Aorta (tissue), 5 donors: ENCODE data around the gene RNF123. TPM values are rescaled to one million over a fixed set of nuclear protein-coding genes. Genes with fewer than 3 reads are reported as not detected.

Source experiments
- ATAC-seq: fragments of 200-7000 bp; cut with Tn5 transposase; one replicate; pipeline ENCODE4 v1.9.1; 2022; ENCODE audit warnings: moderate library complexity; ENCODE audit not compliant: low FRiP score
- DNase-seq, 2 donors: peaks; one replicate each; pipeline ENCODE4 v3.0.0-alpha.2; 2020
- H3K27ac ChIP-seq, 2 donors: one replicate each; pipeline ENCODE4 v1.5.1; 2013; ENCODE audit warnings: low read length in 2 of 2, mild to moderate bottlenecking in 2 of 2, moderate library complexity in 2 of 2, control low read depth in 1 of 2, inconsistent platforms in 1 of 2, low read depth in 1 of 2
- H3K27me3 ChIP-seq, 2 donors: one replicate each; pipeline ENCODE4 v1.6.1; 2013; ENCODE audit warnings: control low read depth in 1 of 2, low read length in 1 of 2, mild to moderate bottlenecking in 1 of 2, moderate library complexity in 1 of 2; ENCODE audit not compliant: insufficient read depth in 2 of 2, control insufficient read depth in 1 of 2
- H3K36me3 ChIP-seq, 2 donors: one replicate each; pipeline ENCODE4 v1.6.1; 2013; ENCODE audit warnings: control low read depth in 1 of 2, low read length in 1 of 2, mild to moderate bottlenecking in 1 of 2; ENCODE audit not compliant: insufficient read depth in 2 of 2, control insufficient read depth in 1 of 2
- H3K4me1 ChIP-seq, 2 donors: one replicate each; pipeline ENCODE4 v1.6.1; 2013; ENCODE audit warnings: low read length in 2 of 2, control low read depth in 1 of 2, mild to moderate bottlenecking in 1 of 2, moderate library complexity in 1 of 2; ENCODE audit not compliant: insufficient read depth in 2 of 2, control insufficient read depth in 1 of 2
- H3K4me3 ChIP-seq, 2 donors: one replicate each; pipeline ENCODE4 v1.5.1; 2013; ENCODE audit warnings: low read length in 2 of 2, control low read depth in 1 of 2, mild to moderate bottlenecking in 1 of 2
- H3K9me3 ChIP-seq: one replicate; pipeline ENCODE4 v1.6.1; 2013; ENCODE audit warnings: mild to moderate bottlenecking, low read length; ENCODE audit not compliant: control insufficient read depth
- WGBS, 2 donors: extraction: QIAGEN DNeasy Blood & Tissue Kit; methylation state at CpG; one replicate each; pipeline ENCODE4 v1.1.7; 2013; 5-methylcytosine and 5-hydroxymethylcytosine counted together
- intact Hi-C, 2 donors: fragments of 100-400 bp; cut with DNase I; formaldehyde crosslinking; loops; one replicate each; pipeline versions ENCODE4 v1.14.2 to v1.15.0; 2022
- polyA plus RNA-seq, 2 donors: library from polyadenylated mRNA; stranded (reverse); fragments of 200-250 nt; gene quantifications; one replicate each; pipeline ENCODE4 v1.2.3, GENCODE V29; 2013
- total RNA-seq, 2 donors: library from RNA; stranded (reverse); fragmentation: NEBNext Ultra II Directional; extraction: Animal tissue kit (Norgen Biotek cat#: 25700); gene quantifications; one replicate each; pipeline ENCODE4 v1.2.1, GENCODE V29; 2021
- donor health status: healthy with polysubstance abuse.
- donor health status: Bipolar disorder and iron deficiency.
- donor health status: DM: no; HTN: no; CAD: no.
- donor health status: DM: no; HTN: no; CAD: no.
- donor health status: DM: yes; HTN: yes; CAD: no.

RNF123 gene
- total and polyA plus RNA-seq, 4 donors: 12.5 to 38.1 (median 32.2) TPM

DNA sequence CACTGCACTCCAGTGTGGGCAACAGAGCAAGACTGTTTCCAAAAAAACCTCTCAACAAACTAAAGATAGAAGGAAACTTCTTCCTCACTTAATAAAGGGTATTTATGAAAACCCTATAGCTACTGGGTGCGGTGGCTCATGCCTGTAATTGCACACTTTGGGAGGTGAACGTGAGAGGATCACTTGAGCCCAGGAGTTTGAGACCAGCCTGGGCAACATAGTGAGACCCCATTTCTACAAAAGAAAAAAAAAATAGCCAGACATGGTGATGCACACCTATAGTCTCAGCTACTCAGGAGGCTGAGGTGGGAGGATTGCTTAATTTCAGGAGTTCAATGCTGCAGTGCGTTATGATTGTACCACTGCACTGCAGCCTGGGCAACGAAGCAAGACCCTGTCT is 74.6 kb downstream of the RNF123 start:
- H3K36me3 ChIP-seq: peaks cover 0 to 1% of the 10 kb centered on the region in 2 donors
- H3K4me3 ChIP-seq: no peak overlapping the region
- DNase-seq: no peak
- H3K4me1 ChIP-seq: no peaks in the 10 kb centered on the region
- no peaks in the 10 kb centered on the region for H3K9me3 ChIP-seq
- ATAC-seq: no peak
- H3K27me3 ChIP-seq: no peaks in the 10 kb centered on the region
- intact Hi-C loops: no loop called here
- no peak overlapping the region for H3K27ac ChIP-seq
- WGBS, 2 donors: 92 to 97% methylated on average over 4 of the region's 4 CpGs

DNA sequence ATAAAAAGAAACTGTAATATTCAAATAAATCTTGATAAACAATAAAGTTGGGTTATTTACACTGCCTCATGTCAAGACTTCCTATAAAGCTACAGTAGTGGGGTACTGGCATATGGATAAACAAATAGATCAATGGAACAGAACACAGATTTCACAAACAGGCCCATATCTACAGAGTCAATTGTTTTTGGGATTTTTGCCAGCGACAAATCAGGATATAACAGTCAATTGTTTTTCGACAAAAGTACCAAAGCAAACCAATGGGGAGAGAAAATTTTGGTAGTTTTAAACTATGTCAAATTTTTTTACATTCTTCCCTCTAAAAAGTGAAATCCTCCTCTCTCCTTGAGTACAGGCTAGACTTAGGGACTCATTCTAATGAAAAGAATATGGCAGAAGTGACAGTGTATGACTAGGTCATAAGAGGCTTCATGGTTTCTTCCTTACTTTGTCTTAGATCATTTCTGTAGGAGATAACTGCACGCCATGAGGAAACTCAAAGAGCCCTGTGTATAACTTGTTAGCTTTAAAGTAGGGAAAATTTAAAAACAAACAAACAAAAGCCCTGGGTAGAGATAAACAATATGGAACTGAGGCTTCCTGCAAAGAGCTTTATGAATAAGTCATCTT is 80.0 kb downstream of the RNF123 start:
- no peaks in the 10 kb centered on the region for H3K27me3 ChIP-seq
- ATAC-seq: no peak

DNA sequence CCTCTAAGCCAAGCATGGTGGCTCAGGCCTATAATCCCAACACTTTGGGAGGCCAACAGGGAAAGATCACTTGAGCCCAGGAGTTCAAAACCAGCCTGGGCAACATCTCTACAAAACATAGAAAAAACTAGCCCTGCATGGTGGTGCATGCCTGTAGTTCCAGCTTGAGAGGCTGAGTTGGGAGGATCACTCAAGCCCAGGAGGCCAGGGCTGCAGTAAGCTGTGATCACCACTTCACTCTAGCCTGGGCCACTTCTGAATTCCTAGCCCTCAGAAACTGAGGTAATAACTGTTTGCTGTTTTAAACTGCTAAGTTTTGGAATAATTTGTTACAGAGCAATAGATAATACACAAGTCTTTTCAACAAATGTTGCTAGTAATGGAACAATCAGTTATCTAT is 80.6 kb downstream of the RNF123 start:
- H3K4me1 ChIP-seq: no peaks in the 10 kb centered on the region
- intact Hi-C loops: no loop called here
- H3K36me3 ChIP-seq: peaks cover 0 to 2% of the 10 kb centered on the region in 2 donors
- H3K4me3 ChIP-seq: no peak overlapping the region
- ATAC-seq: no peak
- no peaks in the 10 kb centered on the region for H3K27me3 ChIP-seq
- H3K9me3 ChIP-seq: no peaks in the 10 kb centered on the region
- no peak overlapping the region for H3K27ac ChIP-seq
- DNase-seq: no peak

More for the DNA sequence above, 80.0 kb downstream of the RNF123 start:
- DNase-seq: no peak
- peaks cover 0 to 3% of the 10 kb centered on the region in 2 donors for H3K36me3 ChIP-seq
- H3K4me1 ChIP-seq: no peaks in the 10 kb centered on the region
- H3K4me3 ChIP-seq: no peak overlapping the region
- no peaks in the 10 kb centered on the region for H3K9me3 ChIP-seq
- H3K27ac ChIP-seq: no peak overlapping the region
- 95 to 97% methylated on average over 3 of the region's 3 CpGs for WGBS, 2 donors
- intact Hi-C loops: no loop called here

Other genes starting within 250 kb of the RNF123 start
- gene DAG1, start 219.3 kb upstream of the RNF123 start, total RNA-seq: 10 to 100 TPM; 70.3 to 87.4 TPM
- 10 to 100 TPM; 15.3 to 25.3 TPM for gene DAG1, start 219.3 kb upstream of the RNF123 start, polyA plus RNA-seq
- under 1 TPM; 0.42 to 0.75 TPM for gene BSN, start 135.1 kb upstream of the RNF123 start, total RNA-seq
- gene BSN, start 135.1 kb upstream of the RNF123 start, polyA plus RNA-seq: under 1 TPM in 1 of 2 donors, not detected in 1; 0.08 TPM
- gene APEH, start 15.2 kb upstream of the RNF123 start, total RNA-seq: 10 to 100 TPM; 51.7 to 53.6 TPM
- gene APEH, start 15.2 kb upstream of the RNF123 start, polyA plus RNA-seq: 10 to 100 TPM; 30.3 to 47.2 TPM
- 10 to 100 TPM in 1 of 2 donors, 1 to 10 TPM in 1; 5.3 to 16.9 TPM for gene MST1, start 83 bp upstream of the RNF123 start, total RNA-seq
- 10 to 100 TPM in 1 of 2 donors, 1 to 10 TPM in 1; 4.5 to 64.7 TPM for gene MST1, start 83 bp upstream of the RNF123 start, polyA plus RNA-seq
- not detected for gene AMIGO3, start 30.1 kb downstream of the RNF123 start, total RNA-seq
- gene AMIGO3, start 30.1 kb downstream of the RNF123 start, polyA plus RNA-seq: 1 to 10 TPM in 1 of 2 donors, not detected in 1; 1.1 TPM
- 10 to 100 TPM; 29.2 to 39.6 TPM for gene GMPPB, start 34.4 kb downstream of the RNF123 start, total RNA-seq
- gene GMPPB, start 34.4 kb downstream of the RNF123 start, polyA plus RNA-seq: 10 to 100 TPM; 13.4 to 24.6 TPM
- gene IP6K1, start 97.0 kb downstream of the RNF123 start, total RNA-seq: 10 to 100 TPM; 36.5 to 40.2 TPM
- 10 to 100 TPM in 1 of 2 donors, 1 to 10 TPM in 1; 9.4 to 19.5 TPM for gene IP6K1, start 97.0 kb downstream of the RNF123 start, polyA plus RNA-seq
- 1 to 10 TPM in 1 of 2 donors, under 1 TPM in 1; 0.26 to 1.1 TPM for gene CDHR4, start 110.3 kb downstream of the RNF123 start, total RNA-seq
- gene CDHR4, start 110.3 kb downstream of the RNF123 start, polyA plus RNA-seq: 1 to 10 TPM in 1 of 2 donors, not detected in 1; 5.0 TPM
- 1 to 10 TPM; 5.5 to 8.8 TPM for gene INKA1, start 113.7 kb downstream of the RNF123 start, total RNA-seq
- gene INKA1, start 113.7 kb downstream of the RNF123 start, polyA plus RNA-seq: 10 to 100 TPM; 12.1 to 12.2 TPM
- gene UBA7, start 124.4 kb downstream of the RNF123 start, total RNA-seq: 100 to 1,000 TPM in 1 of 2 donors, 10 to 100 TPM in 1; 45.2 to 102 TPM
- 100 to 1,000 TPM in 1 of 2 donors, 10 to 100 TPM in 1; 34.7 to 199 TPM for gene UBA7, start 124.4 kb downstream of the RNF123 start, polyA plus RNA-seq
- gene TRAIP, start 167.0 kb downstream of the RNF123 start, total RNA-seq: 1 to 10 TPM in 1 of 2 donors, under 1 TPM in 1; 0.94 to 2.6 TPM
- 1 to 10 TPM in 1 of 2 donors, under 1 TPM in 1; 0.63 to 3.1 TPM for gene TRAIP, start 167.0 kb downstream of the RNF123 start, polyA plus RNA-seq
- not detected for gene CAMKV, start 180.3 kb downstream of the RNF123 start, total RNA-seq
- gene CAMKV, start 180.3 kb downstream of the RNF123 start, polyA plus RNA-seq: not detected
- 10 to 100 TPM in 1 of 2 donors, 1 to 10 TPM in 1; 2.7 to 13.1 TPM for gene MST1R, start 214.3 kb downstream of the RNF123 start, total RNA-seq
- gene MST1R, start 214.3 kb downstream of the RNF123 start, polyA plus RNA-seq: 1 to 10 TPM; 7.4 to 7.6 TPM
- gene MON1A, start 240.3 kb downstream of the RNF123 start, total RNA-seq: 1 to 10 TPM; 7.5 to 9.6 TPM
- gene MON1A, start 240.3 kb downstream of the RNF123 start, polyA plus RNA-seq: 10 to 100 TPM in 1 of 2 donors, 1 to 10 TPM in 1; 8.9 to 11.4 TPM